ENCODE results near the gene TLCD5.

The TLCD5 gene

GRCh38 chr11:120354779-120355178 lies 29.7 kb downstream of the TLCD5 start:
- H3K9ac ChIP-seq (ENCODE audit: low read length), result no peak overlapping the region
- no peak overlapping the region for H2BK120ac ChIP-seq (ENCODE audit: insufficient read depth, low read length, poor library complexity)
- no peak overlapping the region for H3K14ac ChIP-seq (ENCODE audit: low read length)
- H2AFZ ChIP-seq (ENCODE audit: insufficient read depth, low read length, poor library complexity), result no peak overlapping the region
- H3K27ac ChIP-seq (ENCODE audit: low read depth, low read length), result no peak overlapping the region
- WGBS (ENCODE audit: extremely low coverage, insufficient coverage, insufficient read length), result no CpG with 5 or more reads among the region's 6 CpGs
- no peak overlapping the region for H4K12ac ChIP-seq (ENCODE audit: low read depth, low read length)
- H2BK12ac ChIP-seq (ENCODE audit: low read length), result no peak overlapping the region
- H2BK5ac ChIP-seq (ENCODE audit: low read depth, low read length, poor library complexity), result no peak overlapping the region
- H3K9me3 ChIP-seq (ENCODE audit: insufficient read depth, low read depth, low read length), result no peaks in the 10 kb centered on the region
- no peak for DNase-seq
- H3K23ac ChIP-seq (ENCODE audit: low read length), result no peak overlapping the region
- H3K79me1 ChIP-seq (ENCODE audit: low read length), result no peaks in the 10 kb centered on the region
- peaks cover 0 to 2% of the 10 kb centered on the region in 2 experiments for H3K36me3 ChIP-seq (ENCODE audit: control insufficient read depth in 1 of 2, insufficient read depth in 2 of 2, low read length in 2 of 2)
- H4K8ac ChIP-seq (ENCODE audit: low read depth, low read length), result no peak overlapping the region
- peaks cover 9 to 14% of the 10 kb centered on the region in 2 experiments for H3K4me1 ChIP-seq (ENCODE audit: control insufficient read depth in 1 of 2, insufficient read depth in 2 of 2, low read length in 2 of 2)
- H3K79me2 ChIP-seq (ENCODE audit: control insufficient read depth, insufficient read depth, low read length, poor library complexity), result peaks cover 10% of the 10 kb centered on the region
- H3K4me2 ChIP-seq (ENCODE audit: low read length), result no peak overlapping the region
- H3K27me3 ChIP-seq (ENCODE audit: insufficient read depth, low read length), result no peaks in the 10 kb centered on the region
- no peak overlapping the region for H3K4ac ChIP-seq (ENCODE audit: low read depth, low read length)
- no peak overlapping the region for H2AK5ac ChIP-seq (ENCODE audit: low read length)
- no peak overlapping the region for H4K91ac ChIP-seq (ENCODE audit: low read depth, low read length)
- no peak overlapping the region for H3K18ac ChIP-seq (ENCODE audit: low read length)
- no peak overlapping the region for H3K4me3 ChIP-seq (ENCODE audit: low read depth, low read length)

- no CpG with 5 or more reads among the region's 6 CpGs for WGBS (ENCODE audit: extremely low coverage, insufficient coverage, insufficient read length)
Observed at GRCh38 chr11:120357620-120358019, 32.5 kb downstream of the TLCD5 start.

GRCh38 chr11:120358729-120359128 lies 33.6 kb downstream of the TLCD5 start:
- Histone ChIP-seq H3K4me2 (ENCODE audit: low read length) (no peak overlapping the region), H3K36me3 (ENCODE audit: control insufficient read depth in 1 of 2, insufficient read depth in 2 of 2, low read length in 2 of 2) (no peaks in the 10 kb centered on the region), H3K79me2 (ENCODE audit: control insufficient read depth, insufficient read depth, low read length, poor library complexity) (peaks cover 7% of the 10 kb centered on the region), H3K18ac (ENCODE audit: low read length) (no peak overlapping the region), H3K9ac (ENCODE audit: low read length) (no peak overlapping the region), H2AK5ac (ENCODE audit: low read length) (no peak overlapping the region), H3K14ac (ENCODE audit: low read length) (no peak overlapping the region), H3K9me3 (ENCODE audit: insufficient read depth, low read depth, low read length) (no peaks in the 10 kb centered on the region), H3K4ac (ENCODE audit: low read depth, low read length) (peak overlapping the region; percentile 40), H4K8ac (ENCODE audit: low read depth, low read length) (no peak overlapping the region), H3K27me3 (ENCODE audit: insufficient read depth, low read length) (no peaks in the 10 kb centered on the region), H3K4me3 (ENCODE audit: low read depth, low read length) (no peak overlapping the region), H3K27ac (ENCODE audit: low read depth, low read length) (no peak overlapping the region), H3K79me1 (ENCODE audit: low read length) (no peaks in the 10 kb centered on the region), H2BK5ac (ENCODE audit: low read depth, low read length, poor library complexity) (no peak overlapping the region), H2AFZ (ENCODE audit: insufficient read depth, low read length, poor library complexity) (no peak overlapping the region), H2BK120ac (ENCODE audit: insufficient read depth, low read length, poor library complexity) (no peak overlapping the region), H4K12ac (ENCODE audit: low read depth, low read length) (no peak overlapping the region), H3K23ac (ENCODE audit: low read length) (no peak overlapping the region), H3K4me1 (ENCODE audit: control insufficient read depth in 1 of 2, insufficient read depth in 2 of 2, low read length in 2 of 2) (peaks cover 5% of the 10 kb centered on the region in 2 experiments), H4K91ac (ENCODE audit: low read depth, low read length) (no peak overlapping the region), H2BK12ac (ENCODE audit: low read length) (no peak overlapping the region)
- WGBS (ENCODE audit: extremely low coverage, insufficient coverage, insufficient read length), result no CpG with 5 or more reads among the region's 3 CpGs
- no peak for DNase-seq

More at GRCh38 chr11:120357620-120358019, 32.5 kb downstream of the TLCD5 start:
- no peak overlapping the region for H3K4me3 ChIP-seq (ENCODE audit: low read depth, low read length)
- no peak overlapping the region for H2AK5ac ChIP-seq (ENCODE audit: low read length)
- H2BK12ac ChIP-seq (ENCODE audit: low read length), result no peak overlapping the region
- H4K12ac ChIP-seq (ENCODE audit: low read depth, low read length), result no peak overlapping the region
- H3K9ac ChIP-seq (ENCODE audit: low read length), result no peak overlapping the region
- H4K8ac ChIP-seq (ENCODE audit: low read depth, low read length), result no peak overlapping the region
- H3K4ac ChIP-seq (ENCODE audit: low read depth, low read length), result no peak overlapping the region
- no peaks in the 10 kb centered on the region for H3K27me3 ChIP-seq (ENCODE audit: insufficient read depth, low read length)
- H4K91ac ChIP-seq (ENCODE audit: low read depth, low read length), result no peak overlapping the region
- H3K23ac ChIP-seq (ENCODE audit: low read length), result no peak overlapping the region
- H3K36me3 ChIP-seq (ENCODE audit: control insufficient read depth in 1 of 2, insufficient read depth in 2 of 2, low read length in 2 of 2), result peaks cover 0 to 1% of the 10 kb centered on the region in 2 experiments
- H2AFZ ChIP-seq (ENCODE audit: insufficient read depth, low read length, poor library complexity), result no peak overlapping the region
- H3K18ac ChIP-seq (ENCODE audit: low read length), result no peak overlapping the region
- no peak overlapping the region for H3K14ac ChIP-seq (ENCODE audit: low read length)
- no peak overlapping the region for H3K4me2 ChIP-seq (ENCODE audit: low read length)
- no peak overlapping the region for H2BK120ac ChIP-seq (ENCODE audit: insufficient read depth, low read length, poor library complexity)
- no peak overlapping the region for H2BK5ac ChIP-seq (ENCODE audit: low read depth, low read length, poor library complexity)
- no peak for DNase-seq
- no peak overlapping the region for H3K27ac ChIP-seq (ENCODE audit: low read depth, low read length)
- H3K79me1 ChIP-seq (ENCODE audit: low read length), result no peaks in the 10 kb centered on the region
- H3K9me3 ChIP-seq (ENCODE audit: insufficient read depth, low read depth, low read length), result no peaks in the 10 kb centered on the region
- H3K79me2 ChIP-seq (ENCODE audit: control insufficient read depth, insufficient read depth, low read length, poor library complexity), result peaks cover 10% of the 10 kb centered on the region
- peaks cover 9 to 12% of the 10 kb centered on the region in 2 experiments for H3K4me1 ChIP-seq (ENCODE audit: control insufficient read depth in 1 of 2, insufficient read depth in 2 of 2, low read length in 2 of 2)

GRCh38 chr11:120363436-120363835 lies 38.3 kb downstream of the TLCD5 start:
- Histone ChIP-seq H3K4me1 (ENCODE audit: control insufficient read depth in 1 of 2, insufficient read depth in 2 of 2, low read length in 2 of 2) (no peaks in the 10 kb centered on the region), H2AK5ac (ENCODE audit: low read length) (no peak overlapping the region), H3K4ac (ENCODE audit: low read depth, low read length) (no peak overlapping the region), H3K9me3 (ENCODE audit: insufficient read depth, low read depth, low read length) (no peaks in the 10 kb centered on the region), H2BK120ac (ENCODE audit: insufficient read depth, low read length, poor library complexity) (no peak overlapping the region), H3K36me3 (ENCODE audit: control insufficient read depth in 1 of 2, insufficient read depth in 2 of 2, low read length in 2 of 2) (no peaks in the 10 kb centered on the region), H3K14ac (ENCODE audit: low read length) (no peak overlapping the region), H4K12ac (ENCODE audit: low read depth, low read length) (no peak overlapping the region), H3K27me3 (ENCODE audit: insufficient read depth, low read length) (no peaks in the 10 kb centered on the region), H3K23ac (ENCODE audit: low read length) (no peak overlapping the region), H3K4me2 (ENCODE audit: low read length) (no peak overlapping the region), H3K79me2 (ENCODE audit: control insufficient read depth, insufficient read depth, low read length, poor library complexity) (peaks cover 2% of the 10 kb centered on the region), H2BK5ac (ENCODE audit: low read depth, low read length, poor library complexity) (no peak overlapping the region), H3K4me3 (ENCODE audit: low read depth, low read length) (no peak overlapping the region), H3K79me1 (ENCODE audit: low read length) (no peaks in the 10 kb centered on the region), H3K18ac (ENCODE audit: low read length) (no peak overlapping the region), H4K8ac (ENCODE audit: low read depth, low read length) (no peak overlapping the region), H2AFZ (ENCODE audit: insufficient read depth, low read length, poor library complexity) (no peak overlapping the region), H3K27ac (ENCODE audit: low read depth, low read length) (no peak overlapping the region), H4K91ac (ENCODE audit: low read depth, low read length) (no peak overlapping the region), H2BK12ac (ENCODE audit: low read length) (no peak overlapping the region), H3K9ac (ENCODE audit: low read length) (no peak overlapping the region)
- peak; percentile 4 to 49 for DNase-seq

Measured in trophoblast cell (in vitro differentiated cells and primary cell).